HCT116 (cell line): Measurements from ENCODE around the gene LUZP2.

Source experiments
- JUND ChIP-seq: IDR thresholded peaks from 2 replicates; pipeline ENCODE4 v1.6.1; 2012
- POLR2A ChIP-seq: IDR thresholded peaks from 2 replicates; pipeline ENCODE4 v1.7.0; 2011; ENCODE audit warnings: borderline replicate concordance; ENCODE audit not compliant: insufficient read depth, insufficient read length; ENCODE audit errors: extremely low read depth
- TCF7L2 ChIP-seq: IDR thresholded peaks from 2 replicates; pipeline ENCODE4 v1.7.0; 2011; ENCODE audit warnings: borderline replicate concordance, inconsistent platforms; ENCODE audit not compliant: insufficient read depth, insufficient read length; ENCODE audit errors: extremely low read depth
- TF ChIP-seq, protein P1 (sequence below), 3 experiments: fragments of 200-600 bp in 1 of 3; sonication (generic) in 1 of 3; IDR thresholded peaks in 2 of 3; conservative IDR thresholded peaks in 1 of 3; 2 replicates each; pipeline ENCODE4 v1.5.1; 2012 to 2017; ENCODE audit warnings: low read depth in 2 of 3, low read length in 2 of 3, antibody characterized with exemption in 1 of 3, borderline replicate concordance in 1 of 3, control low read depth in 1 of 3, mild to moderate bottlenecking in 1 of 3, mixed read lengths in 1 of 3, mixed run types in 1 of 3, moderate library complexity in 1 of 3; ENCODE audit not compliant: insufficient read depth in 1 of 3

DNA sequence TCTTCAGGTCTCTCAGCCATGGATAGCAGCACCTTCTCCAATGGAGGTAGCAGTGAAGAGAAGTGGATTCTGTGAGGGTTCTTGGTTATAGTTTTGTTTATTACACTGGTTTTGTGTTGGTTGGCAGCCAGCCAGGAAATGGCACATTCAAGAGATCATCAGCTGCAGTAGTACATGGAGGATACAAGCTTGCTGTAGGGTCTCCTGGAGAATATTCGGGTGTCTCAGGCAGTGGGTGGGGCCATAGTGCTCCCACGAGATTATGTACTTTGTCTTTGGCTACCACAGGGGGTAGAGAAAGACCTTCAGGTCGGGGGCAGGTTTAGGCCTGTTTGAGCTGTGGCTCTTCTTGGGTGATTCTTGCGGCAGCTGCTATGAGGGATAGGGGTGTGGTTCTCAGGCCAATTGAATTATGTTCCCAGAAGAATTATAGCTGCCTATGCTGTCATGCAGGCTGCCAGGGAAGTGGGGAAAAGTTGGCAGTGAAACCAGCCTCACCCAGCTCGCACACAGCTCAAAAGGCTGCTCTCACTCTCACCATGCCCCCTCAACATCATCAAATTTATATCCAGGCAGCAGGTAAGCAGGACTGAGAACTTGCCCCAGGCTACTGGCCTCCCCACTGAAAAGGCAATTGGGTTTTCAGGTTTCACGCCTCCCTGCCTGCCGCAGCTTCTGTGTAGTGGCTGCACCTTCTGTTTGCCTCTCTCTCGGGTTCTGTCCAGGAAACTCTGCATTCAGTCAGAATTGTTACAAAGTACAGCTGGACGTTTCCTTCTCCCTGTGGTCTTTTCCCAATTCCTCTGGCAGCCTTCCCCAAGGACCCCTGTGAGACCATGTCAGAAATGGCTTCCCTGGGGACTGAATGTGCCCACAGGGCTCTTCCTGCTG lies 435.5 kb downstream of the LUZP2 start:
- TF ChIP-seq TCF7L2 (no peak), JUND (no peak), POLR2A (no peak)
- TF ChIP-seq, protein P1, sequence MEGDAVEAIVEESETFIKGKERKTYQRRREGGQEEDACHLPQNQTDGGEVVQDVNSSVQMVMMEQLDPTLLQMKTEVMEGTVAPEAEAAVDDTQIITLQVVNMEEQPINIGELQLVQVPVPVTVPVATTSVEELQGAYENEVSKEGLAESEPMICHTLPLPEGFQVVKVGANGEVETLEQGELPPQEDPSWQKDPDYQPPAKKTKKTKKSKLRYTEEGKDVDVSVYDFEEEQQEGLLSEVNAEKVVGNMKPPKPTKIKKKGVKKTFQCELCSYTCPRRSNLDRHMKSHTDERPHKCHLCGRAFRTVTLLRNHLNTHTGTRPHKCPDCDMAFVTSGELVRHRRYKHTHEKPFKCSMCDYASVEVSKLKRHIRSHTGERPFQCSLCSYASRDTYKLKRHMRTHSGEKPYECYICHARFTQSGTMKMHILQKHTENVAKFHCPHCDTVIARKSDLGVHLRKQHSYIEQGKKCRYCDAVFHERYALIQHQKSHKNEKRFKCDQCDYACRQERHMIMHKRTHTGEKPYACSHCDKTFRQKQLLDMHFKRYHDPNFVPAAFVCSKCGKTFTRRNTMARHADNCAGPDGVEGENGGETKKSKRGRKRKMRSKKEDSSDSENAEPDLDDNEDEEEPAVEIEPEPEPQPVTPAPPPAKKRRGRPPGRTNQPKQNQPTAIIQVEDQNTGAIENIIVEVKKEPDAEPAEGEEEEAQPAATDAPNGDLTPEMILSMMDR (IDR thresholded peaks at IDR 0.05 in 2 of 3, conservative IDR thresholded peaks at IDR 0.05 in 1 of 3; ENCODE audit: borderline replicate concordance in 1 of 3, insufficient read depth in 1 of 3, low read depth in 2 of 3, low read length in 2 of 3): no peak
